GM19467 (cell line): ENCODE measurements around the gene C14orf132.
"Not testable (repeated sequence)": the region's sequence is repeated elsewhere in the genome, so short reads cannot be mapped to it uniquely, and the experiment has no call there.

ENCODE experiments used
- ATAC-seq: cut with Tn5 transposase; IDR thresholded peaks from one replicate; pipeline ENCODE4 v1.9.1; 2021; ENCODE audit warnings: mild to moderate bottlenecking, moderate library complexity; ENCODE audit not compliant: unreplicated experiment

The C14orf132 gene

GRCh38 chr14:96058576-96059200 is 19.5 kb downstream of the C14orf132 start:
- no peak for ATAC-seq

GRCh38 chr14:96059519-96060135 is 20.5 kb downstream of the C14orf132 start:
- ATAC-seq: no peak

GRCh38 chr14:96060186-96060933 is 21.2 kb downstream of the C14orf132 start:
- ATAC-seq: no peak

- ATAC-seq: no peak
These were observed 22.8 kb downstream of the C14orf132 start for GRCh38 chr14:96062010-96062409.

GRCh38 chr14:96062506-96062905 is 23.3 kb downstream of the C14orf132 start:
- no peak for ATAC-seq

- ATAC-seq: no peak
These were observed 25.7 kb downstream of the C14orf132 start for GRCh38 chr14:96064866-96065265.

- ATAC-seq: no peak
These were observed 26.7 kb downstream of the C14orf132 start for GRCh38 chr14:96065661-96066459.

GRCh38 chr14:96066976-96067375 is 27.8 kb downstream of the C14orf132 start:
- no peak for ATAC-seq

- ATAC-seq: no peak
These were observed 29.1 kb downstream of the C14orf132 start for GRCh38 chr14:96067985-96068930.

- ATAC-seq: no peak
These were observed 30.3 kb downstream of the C14orf132 start for GRCh38 chr14:96069421-96069820.

- ATAC-seq: no peak
These were observed 32.4 kb downstream of the C14orf132 start for GRCh38 chr14:96071561-96071960.

GRCh38 chr14:96072076-96072475 is 32.9 kb downstream of the C14orf132 start:
- no peak for ATAC-seq

GRCh38 chr14:96072746-96073145 is 33.6 kb downstream of the C14orf132 start:
- no peak for ATAC-seq

- not testable (repeated sequence) for ATAC-seq
These were observed 34.3 kb downstream of the C14orf132 start for GRCh38 chr14:96073260-96074039.

GRCh38 chr14:96077983-96078624 is 38.9 kb downstream of the C14orf132 start:
- no peak for ATAC-seq

- ATAC-seq: no peak
These were observed 39.5 kb downstream of the C14orf132 start for GRCh38 chr14:96078625-96079016.

GRCh38 chr14:96079066-96079465 is 39.9 kb downstream of the C14orf132 start:
- ATAC-seq: no peak

- no peak for ATAC-seq
These were observed 41.4 kb downstream of the C14orf132 start for GRCh38 chr14:96080571-96080970.

GRCh38 chr14:96081224-96081623 is 42.1 kb downstream of the C14orf132 start:
- no peak for ATAC-seq
